Muscle of arm (tissue), 12 donors: ENCODE data around the gene SSUH2. TPM values are rescaled to one million over a fixed set of nuclear protein-coding genes. Genes with fewer than 3 reads are reported as not detected.
"Not testable (repeated sequence)": the region's sequence is repeated elsewhere in the genome, so short reads cannot be mapped to it uniquely, and the experiment has no call there.

Source experiments
- DNase-seq: peaks from one replicate; pipeline ENCODE4 v3.0.0-alpha.2; 2013
- polyA plus RNA-seq, 12 donors: library from polyadenylated mRNA; unstranded; fragments of 120-200 nt; gene quantifications; one replicate each; pipeline ENCODE4 v1.2.1, GENCODE V29; 2013; ENCODE audit not compliant: insufficient read length in 12 of 12

Gene SSUH2
- polyA plus RNA-seq, 12 donors: 1.7 to 4.1 (median 2.6) TPM; not detected in 2

DNA sequence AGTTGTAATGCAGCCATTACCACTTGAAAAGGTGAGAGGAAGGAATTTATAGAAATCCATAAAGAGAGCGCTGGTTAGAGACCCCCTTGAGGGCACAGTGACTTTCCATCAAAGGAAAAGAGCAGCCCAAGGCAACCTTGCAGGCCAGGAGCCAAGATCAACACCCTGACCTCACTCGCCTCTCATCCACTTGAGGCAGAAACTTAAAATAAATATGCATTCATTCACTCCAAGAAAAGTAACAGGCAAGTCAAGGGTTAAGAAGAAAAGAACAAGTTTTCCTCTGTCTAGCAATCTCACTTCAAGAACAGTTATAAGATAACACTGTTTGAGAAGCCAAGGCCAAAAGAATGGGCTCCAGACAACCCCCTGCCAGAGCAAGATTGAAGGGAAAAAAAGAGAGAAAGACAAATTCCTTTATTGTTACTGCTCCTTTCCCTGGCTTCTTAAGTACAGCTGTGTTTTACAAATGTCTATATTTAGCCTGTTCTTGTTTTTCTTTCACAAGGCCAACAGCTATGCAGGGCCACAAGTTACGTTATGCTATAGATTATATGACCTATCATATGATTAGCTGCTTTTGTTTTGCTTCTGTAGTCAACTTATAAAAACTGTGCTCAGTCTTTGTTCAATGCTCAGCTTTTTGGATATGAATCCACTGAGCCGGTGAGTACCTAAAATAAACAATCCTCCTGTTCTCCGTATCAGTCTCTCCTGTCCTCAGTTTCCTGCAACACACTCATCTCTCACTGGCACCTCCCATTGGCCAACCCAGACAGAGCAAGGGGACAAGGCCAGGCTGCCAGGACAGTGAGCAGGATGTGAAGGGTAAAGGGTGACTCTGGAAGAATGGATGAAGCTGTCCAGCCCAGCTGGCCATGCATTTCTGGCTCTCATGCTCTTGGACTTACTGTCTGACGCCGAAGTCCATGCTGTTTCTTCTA, 15.8 kb upstream of the SSUH2 start:
- DNase-seq: peak; percentile 19

GRCh38 chr3:8659242-8659641, 14.6 kb upstream of the SSUH2 start:
- DNase-seq: no peak

- peak; percentile 48 for DNase-seq
These were observed 14.0 kb upstream of the SSUH2 start for GRCh38 chr3:8658306-8659212.

DNA sequence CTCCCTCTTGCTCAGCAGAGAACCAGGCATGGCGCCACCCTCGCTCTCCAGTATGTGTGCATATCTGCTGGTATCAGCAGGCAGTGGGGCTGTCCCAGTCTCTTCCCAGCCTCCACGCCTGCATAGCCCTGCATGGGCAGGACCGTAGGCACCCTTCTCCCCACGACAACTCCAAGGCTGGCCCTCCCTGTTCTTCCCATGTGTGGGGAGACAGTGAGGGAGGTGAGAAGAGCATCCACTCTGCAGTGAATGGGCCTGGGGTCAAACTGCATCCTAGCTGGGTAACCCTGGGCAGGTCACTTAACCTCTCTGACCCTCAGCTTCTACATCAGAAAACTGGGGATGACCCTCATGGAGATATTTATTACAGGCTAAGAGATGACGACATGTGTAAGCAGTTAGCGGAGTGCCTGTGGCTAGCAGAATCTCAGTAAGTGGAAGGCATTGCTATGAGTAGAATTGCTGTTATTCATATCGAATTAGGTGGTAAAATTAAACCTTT, 13.3 kb upstream of the SSUH2 start:
- DNase-seq: no peak

DNA sequence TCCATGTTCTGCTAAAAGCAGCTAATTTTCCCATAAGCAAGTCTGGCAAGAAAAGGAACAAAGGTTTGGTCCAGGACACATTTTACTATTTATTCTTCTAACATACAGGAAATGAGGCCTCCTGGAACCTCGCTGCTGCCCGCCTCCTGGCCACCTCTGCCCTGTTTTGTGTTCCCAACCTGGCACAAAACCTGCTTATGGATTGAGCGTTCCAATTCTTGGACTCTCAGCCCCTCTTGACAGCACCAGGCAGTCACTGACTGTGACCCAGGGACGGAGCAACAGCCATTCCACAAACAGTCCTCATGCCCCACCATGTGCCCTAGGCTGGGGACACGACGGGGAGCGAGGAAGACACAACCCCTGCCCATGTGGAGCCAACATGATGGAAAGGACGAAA, 11.6 kb upstream of the SSUH2 start:
- DNase-seq: no peak

DNA sequence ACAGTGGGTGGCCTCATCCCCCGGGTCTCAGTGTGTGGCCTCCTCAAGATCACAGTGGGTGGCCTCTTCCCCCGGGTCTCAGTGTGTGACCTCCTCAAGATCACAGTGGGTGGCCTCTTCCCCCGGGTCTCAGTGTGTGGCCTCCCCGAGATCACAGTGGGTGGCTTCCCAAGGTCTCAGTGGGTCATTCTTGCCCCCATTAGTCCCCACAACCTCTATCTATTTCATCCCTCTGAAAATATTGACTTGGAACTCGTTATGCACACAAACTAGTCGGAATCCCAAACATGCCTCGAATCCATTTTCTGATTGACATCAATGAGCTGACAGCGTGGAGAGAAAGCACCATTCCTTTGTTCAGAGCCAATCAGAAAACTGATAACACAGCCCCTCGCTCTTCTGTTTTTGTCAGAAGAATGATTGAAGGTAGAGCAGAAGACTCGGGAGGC, 10.8 kb upstream of the SSUH2 start:
- no peak for DNase-seq

GRCh38 chr3:8654572-8655329, 10.2 kb upstream of the SSUH2 start:
- not testable (repeated sequence) for DNase-seq

DNA sequence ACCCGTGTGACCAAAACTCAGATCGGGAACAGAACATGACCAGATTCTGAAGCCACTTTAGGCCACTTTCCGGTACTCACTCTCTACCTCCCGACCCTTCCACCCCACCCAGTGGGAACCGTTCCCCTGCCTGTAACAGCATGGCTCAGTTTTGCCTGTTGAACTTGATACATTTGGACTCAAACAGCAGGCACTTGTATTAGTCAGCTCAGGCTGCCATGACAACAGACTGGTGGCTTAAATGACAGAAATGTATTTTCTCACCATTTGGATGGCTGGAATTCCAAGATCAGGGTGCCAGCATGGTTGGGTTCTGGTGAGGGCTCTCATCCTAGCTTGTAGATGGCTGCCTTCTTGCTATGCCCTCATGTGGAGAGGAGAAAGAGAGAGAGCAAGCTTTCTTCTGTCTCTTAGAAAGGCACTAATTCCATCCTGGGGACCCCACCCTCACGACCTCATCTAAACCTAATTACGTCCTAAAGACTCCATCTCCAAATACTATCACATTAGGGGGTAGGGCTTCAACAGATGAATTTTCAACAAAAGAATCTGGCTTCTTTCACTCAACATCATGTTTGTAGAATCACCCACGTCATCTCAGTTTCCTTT, 9.3 kb upstream of the SSUH2 start:
- DNase-seq: no peak

- DNase-seq: no peak
These were observed 7.9 kb upstream of the SSUH2 start for GRCh38 chr3:8652324-8652987.

GRCh38 chr3:8651418-8652323, 7.1 kb upstream of the SSUH2 start:
- no peak for DNase-seq

- DNase-seq: no peak
These were observed 6.2 kb upstream of the SSUH2 start for GRCh38 chr3:8650583-8651416.

DNA sequence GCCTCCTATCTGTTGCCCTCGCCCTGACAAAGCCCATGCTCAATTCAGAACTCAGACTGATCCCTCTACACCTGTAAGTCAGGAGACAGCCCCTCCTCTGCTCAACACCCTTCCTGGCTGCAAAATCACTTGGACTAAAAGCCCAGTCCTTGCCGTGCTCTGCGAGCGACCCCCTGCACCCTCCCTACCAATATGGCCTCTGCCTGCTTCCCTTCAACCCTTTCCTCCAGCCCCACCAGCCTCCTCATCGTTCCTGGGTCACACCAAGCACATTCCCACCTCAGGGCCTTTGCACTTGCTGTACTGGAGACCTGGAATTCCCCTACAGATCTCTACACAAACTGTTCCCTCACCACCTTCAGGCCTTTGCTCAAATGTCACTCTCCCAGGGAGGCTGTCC, 5.2 kb upstream of the SSUH2 start:
- no peak for DNase-seq

- DNase-seq: no peak
These were observed 4.5 kb upstream of the SSUH2 start for GRCh38 chr3:8648909-8649741.

GRCh38 chr3:8647137-8647985, 2.8 kb upstream of the SSUH2 start:
- no peak for DNase-seq

DNA sequence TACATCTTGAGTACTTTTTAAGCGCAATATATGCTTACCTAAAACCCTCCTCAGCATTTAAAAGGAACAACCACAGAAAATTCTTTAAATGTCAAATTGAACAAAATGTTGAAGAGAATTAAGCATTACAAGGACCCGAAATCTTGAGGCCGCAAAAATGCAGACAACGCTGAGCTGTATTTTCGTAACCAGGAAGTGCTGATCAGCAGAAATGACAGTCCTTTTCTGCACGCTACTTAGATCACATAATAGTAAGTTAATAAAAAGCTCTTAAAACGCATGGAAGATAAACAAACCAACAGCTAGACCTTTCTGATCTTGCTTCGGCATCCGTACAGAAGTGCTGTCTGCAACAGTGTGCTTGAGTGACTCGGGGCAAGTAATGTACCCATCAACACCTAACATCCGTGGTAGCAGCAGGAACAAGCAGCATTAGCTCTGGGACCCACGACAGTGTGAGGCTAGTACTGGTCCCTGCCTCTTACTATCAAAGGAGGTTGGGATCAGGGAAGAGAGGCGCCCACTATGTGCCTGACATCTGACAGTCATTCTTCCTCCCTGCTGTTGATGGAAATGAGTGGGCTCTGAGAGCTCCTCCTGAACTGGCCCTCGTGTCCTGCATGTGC, 1.8 kb upstream of the SSUH2 start:
- DNase-seq: no peak

GRCh38 chr3:8645712-8646111, 1.1 kb upstream of the SSUH2 start:
- DNase-seq: no peak
